ENCODE results near the gene DGCR6L.
"Not testable (repeated sequence)": the region's sequence is repeated elsewhere in the genome, so short reads cannot be mapped to it uniquely, and the experiment has no call there.

The DGCR6L gene

GRCh38 chr22:20291249-20291586 lies 28.6 kb downstream of the DGCR6L start:
- no peak for DNase-seq

DNA sequence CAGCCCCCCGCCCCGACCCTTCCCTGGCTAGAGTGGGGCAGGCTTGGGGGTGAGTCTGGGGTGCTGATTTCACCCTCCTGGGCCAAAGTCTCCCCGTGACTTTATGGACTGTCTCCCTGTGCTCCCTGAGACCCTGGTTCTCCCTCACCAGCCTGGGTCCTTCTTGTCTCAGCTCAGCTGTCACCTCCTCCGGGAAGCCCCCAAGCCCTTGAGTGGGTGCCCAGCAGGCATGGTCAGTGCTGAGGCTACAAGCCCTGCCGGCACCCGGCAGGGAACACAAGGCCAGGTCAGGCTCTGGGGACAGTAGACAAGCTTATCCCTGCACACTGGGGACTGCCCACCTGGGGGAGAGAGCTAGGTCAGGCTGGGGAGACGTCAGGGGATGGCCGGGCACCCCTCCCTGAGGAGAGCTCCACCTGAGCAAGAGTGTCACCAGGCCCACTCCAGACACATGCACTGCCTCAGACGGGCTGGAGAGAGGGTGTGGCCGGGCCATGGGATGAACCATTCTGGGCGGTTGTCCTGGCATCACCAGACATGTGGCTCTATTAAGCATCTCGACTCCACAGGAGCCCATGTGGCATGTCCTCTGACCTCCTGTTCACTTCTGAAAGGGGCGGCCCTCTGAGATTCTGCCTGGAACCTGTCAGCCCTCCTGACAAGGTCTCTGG lies 29.1 kb downstream of the DGCR6L start:
- DNase-seq, result no peak

- no peak for DNase-seq
Observed at GRCh38 chr22:20290045-20290392, 29.8 kb downstream of the DGCR6L start.

- not testable (repeated sequence) for DNase-seq
Observed at GRCh38 chr22:20289182-20290044, 30.4 kb downstream of the DGCR6L start.

- not testable (repeated sequence) for DNase-seq
Observed at GRCh38 chr22:20286784-20287423, 33.0 kb downstream of the DGCR6L start.

DNA sequence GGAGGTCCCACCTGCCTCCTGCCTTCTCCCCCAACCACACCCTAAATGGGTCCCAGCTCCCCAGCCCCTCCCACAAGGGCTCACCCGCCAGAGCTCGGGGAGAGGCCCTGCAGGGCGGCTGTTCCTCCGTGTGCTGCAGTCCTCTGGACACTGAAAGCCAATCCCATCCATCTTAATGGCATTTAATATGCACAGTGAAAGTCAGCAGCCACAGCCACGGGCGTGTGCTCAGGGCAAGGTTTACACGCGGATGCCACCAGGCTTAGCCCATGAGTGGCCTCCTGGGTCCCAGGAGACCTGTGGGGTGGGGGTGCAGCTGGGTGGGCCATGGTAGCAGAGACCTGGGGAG lies 33.6 kb downstream of the DGCR6L start:
- DNase-seq, result not testable (repeated sequence)

- DNase-seq, result peak; percentile 20
Observed at GRCh38 chr22:20285473-20286311, 34.2 kb downstream of the DGCR6L start.

- DNase-seq, result no peak
Observed at GRCh38 chr22:20284471-20285086, 35.3 kb downstream of the DGCR6L start.

DNA sequence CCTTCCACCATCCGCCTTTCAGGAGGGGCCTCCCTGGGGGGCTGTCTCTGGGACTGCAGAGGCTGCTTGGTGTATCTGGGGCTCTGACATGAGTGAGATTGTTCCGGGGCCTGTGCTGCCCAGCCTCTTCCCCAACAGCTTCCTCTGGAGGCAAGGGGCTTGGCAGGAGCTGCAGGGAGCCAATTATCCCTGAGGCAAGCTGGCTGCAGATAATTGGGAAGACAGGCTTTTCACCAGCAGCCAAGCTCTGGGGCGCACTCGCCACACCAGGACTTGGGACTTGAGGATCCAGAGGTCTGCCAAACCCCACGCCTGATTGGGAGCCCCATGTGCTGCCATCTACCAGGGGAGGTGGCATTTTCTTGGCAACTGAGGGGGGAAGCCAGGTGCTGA lies 36.2 kb downstream of the DGCR6L start:
- DNase-seq, result peak; percentile 69

DNA sequence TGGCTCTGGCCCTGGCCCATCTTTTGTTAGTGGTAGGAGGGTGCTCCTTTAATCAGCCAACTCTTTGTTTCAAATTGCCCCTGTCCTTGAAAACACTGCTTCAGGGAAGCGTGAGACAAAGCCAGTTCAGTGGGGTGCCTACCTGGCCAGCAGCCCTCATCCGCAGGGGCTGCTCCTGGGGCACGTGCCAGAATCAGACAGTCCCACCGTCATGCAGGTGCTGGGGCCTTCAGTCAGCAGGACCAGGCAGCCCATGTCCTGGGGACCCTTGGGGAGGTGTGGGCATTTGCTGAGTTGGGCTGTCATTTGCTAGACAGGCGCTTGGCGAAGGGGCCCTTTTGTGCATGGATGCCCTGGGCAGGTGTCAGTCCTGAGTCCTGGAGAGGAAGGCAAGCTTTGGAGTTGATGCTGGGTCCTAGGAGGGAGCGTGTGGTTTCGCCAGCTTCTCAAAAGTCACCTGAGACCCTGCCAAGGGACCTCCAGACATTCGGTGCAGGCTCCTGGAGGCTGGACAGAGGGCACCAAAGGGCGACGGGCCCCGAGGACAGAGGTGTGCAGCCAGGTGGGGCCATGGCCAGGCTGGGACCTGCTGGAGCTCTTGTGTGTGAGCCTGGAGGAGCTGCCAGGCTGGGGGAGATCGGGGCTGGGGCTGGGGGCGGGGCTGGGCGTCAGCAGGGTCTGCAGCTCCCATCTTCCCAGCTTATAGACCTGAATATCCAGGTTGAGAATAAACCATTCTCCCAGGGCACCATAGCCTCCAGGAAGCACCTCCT lies 36.8 kb downstream of the DGCR6L start:
- DNase-seq, result peak; percentile 70

- no peak for DNase-seq
Observed at GRCh38 chr22:20281891-20282290, 38.0 kb downstream of the DGCR6L start.

DNA sequence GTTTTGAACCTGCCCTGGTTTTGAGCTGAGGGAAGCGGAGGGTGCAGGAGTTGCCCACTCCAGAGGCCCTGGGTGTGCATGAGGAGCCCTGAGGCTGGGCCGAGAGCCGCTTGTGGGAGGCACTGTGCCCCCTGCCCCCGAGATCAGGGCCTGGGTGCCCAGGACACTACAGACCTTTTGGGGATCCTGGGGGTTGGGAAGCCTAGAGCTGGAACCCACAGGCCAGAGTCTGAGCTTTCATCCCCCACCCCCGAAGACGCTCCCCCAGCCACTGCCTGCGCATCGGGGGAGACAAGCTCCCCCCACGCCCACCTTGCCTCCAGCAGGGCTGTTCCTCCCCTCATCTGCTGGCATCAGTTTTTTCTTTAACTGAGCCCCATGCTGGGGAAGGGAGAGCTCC lies 38.4 kb downstream of the DGCR6L start:
- DNase-seq, result not testable (repeated sequence)

GRCh38 chr22:20280866-20281265 lies 39.0 kb downstream of the DGCR6L start:
- no peak for DNase-seq

DNA sequence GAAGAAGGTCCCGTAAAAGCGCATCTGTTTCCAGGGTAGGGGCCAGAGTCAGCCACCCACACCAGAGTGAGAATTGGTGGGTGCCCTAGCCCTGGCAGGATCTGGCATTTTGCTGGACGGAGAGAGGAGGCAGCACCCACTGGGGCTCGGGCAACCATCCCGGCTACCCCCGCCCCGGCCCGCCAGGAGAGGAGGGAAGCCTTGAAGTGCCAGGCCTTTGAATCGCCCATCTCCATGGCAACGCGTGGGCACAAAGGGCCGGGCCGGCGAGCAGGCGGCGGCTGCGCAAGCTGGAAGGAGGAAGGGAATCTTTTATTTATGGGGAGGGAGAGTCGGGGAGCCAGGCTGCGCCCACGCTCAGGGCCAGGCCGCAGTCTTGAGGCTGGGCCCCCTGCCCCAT lies 39.7 kb downstream of the DGCR6L start:
- DNase-seq, result not testable (repeated sequence)

DNA sequence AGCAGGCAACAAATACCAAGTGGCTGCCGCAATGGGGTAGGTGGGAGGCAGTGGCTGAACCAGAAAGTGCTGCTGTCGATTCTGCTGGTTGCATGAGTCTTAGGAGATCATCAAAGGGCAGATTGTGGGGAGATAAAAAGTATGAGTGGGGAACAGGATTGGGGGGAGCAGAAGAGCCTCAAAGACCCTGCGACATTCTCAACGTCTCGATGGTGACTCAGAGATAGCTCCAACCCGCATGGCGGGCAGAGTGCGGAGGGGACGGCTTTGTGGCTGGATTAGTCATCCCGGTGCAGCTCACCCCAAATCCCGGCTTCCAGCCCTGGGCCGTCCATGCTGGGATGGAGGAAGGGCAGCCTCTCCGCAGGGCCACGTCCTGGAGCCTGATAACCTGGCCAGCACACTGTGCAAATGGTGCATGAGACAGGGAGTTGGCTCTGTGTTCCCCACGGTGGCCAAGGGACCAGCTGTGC lies 40.2 kb downstream of the DGCR6L start:
- DNase-seq, result no peak

- DNase-seq, result not testable (repeated sequence)
Observed at GRCh38 chr22:20278726-20279490, 41.0 kb downstream of the DGCR6L start.

GRCh38 chr22:20277936-20278635 lies 41.8 kb downstream of the DGCR6L start:
- not testable (repeated sequence) for DNase-seq

- no peak for DNase-seq
Observed at GRCh38 chr22:20276468-20276867, 43.4 kb downstream of the DGCR6L start.

DNA sequence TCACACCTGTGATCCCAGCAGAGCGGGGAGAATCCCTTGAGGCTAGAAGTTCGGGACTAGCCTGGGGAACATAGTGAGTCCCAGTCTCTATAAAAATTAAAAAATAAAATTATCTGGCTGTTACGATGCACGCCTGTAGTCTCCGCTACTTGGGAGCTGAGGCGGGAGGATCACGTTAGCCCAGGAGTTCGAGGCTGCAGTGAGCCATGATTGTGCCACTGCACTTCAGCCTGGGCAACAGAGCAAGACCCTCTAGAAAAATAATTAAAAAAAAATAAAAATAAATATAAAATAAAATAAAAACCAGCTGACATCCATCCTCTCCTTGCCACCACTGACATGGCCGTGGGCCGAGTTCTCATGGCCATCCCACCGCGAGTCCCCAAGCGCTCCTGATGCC lies 44.0 kb downstream of the DGCR6L start:
- no peak for DNase-seq

- not testable (repeated sequence) for DNase-seq
Observed at GRCh38 chr22:20275325-20275724, 44.5 kb downstream of the DGCR6L start.
